Hepatocyte (in vitro differentiated cells): ENCODE measurements around the gene MCM5.

Experiments used
- CTCF ChIP-seq: fragments of 200-600 bp; sonication (generic); IDR thresholded peaks from 2 replicates; pipeline ENCODE4 v1.5.1; 2016; ENCODE audit warnings: antibody characterized with exemption, mild to moderate bottlenecking; ENCODE audit not compliant: poor library complexity
- EZH2 ChIP-seq: fragments of 200-600 bp; sonication (generic); IDR thresholded peaks from 2 replicates; pipeline ENCODE4 v1.6.1; 2016; ENCODE audit warnings: antibody characterized with exemption, mild to moderate bottlenecking, borderline replicate concordance

GRCh38 chr22:35451592-35451991 is 51.7 kb downstream of the MCM5 start:
- TF ChIP-seq CTCF (no peak), EZH2 (no peak)
